Endothelial cell of umbilical vein (primary cell): Measurements from ENCODE around the gene MALRD1. TPM values are rescaled to one million over a fixed set of nuclear protein-coding genes. Genes with fewer than 3 reads are reported as not detected.

Source experiments
- BruUV-seq: library from RNA; stranded (reverse); fragments of 400-500 nt; replicated peaks from 2 replicates; lab custom pipeline; 2021; lab: Mats Ljungman, UMichigan
- CTCF ChIA-PET: fragments of 300-600, 350-600 bp; sonication (Branson Sonifier 250); formaldehyde crosslinking; loops from one replicate; lab custom pipeline; 2021; ENCODE audit warnings: antibody characterized with exemption, inconsistent platforms; lab: Charles Lee
- POLR2A ChIA-PET: fragments of 300-600, 350-600 bp; sonication (Branson Sonifier 250); formaldehyde crosslinking; loops from one replicate; lab custom pipeline; 2021; ENCODE audit warnings: antibody characterized with exemption, inconsistent platforms; lab: Charles Lee
- DNase-seq: peaks from one replicate; pipeline ENCODE4 v3.0.0-alpha.2; 2011; ENCODE audit warnings: low read depth, low spot score
- FAIRE-seq: peaks from 2 replicates; lab custom pipeline; 2011; peaks lifted over from hg19 to GRCh38; lab: Jason Lieb, UNC
- H2AFZ ChIP-seq: 2 replicates; pipeline ENCODE4 v1.6.0; 2012; ENCODE audit warnings: low read depth, low read length, control low read depth, inconsistent platforms
- H3K27ac ChIP-seq: 2 replicates; pipeline ENCODE4 v1.5.1; 2011; ENCODE audit warnings: low read depth, mild to moderate bottlenecking, control low read depth, low read length, moderate library complexity; ENCODE audit not compliant: insufficient read depth
- H3K27me3 ChIP-seq, 2 experiments: 2 replicates each; pipeline versions ENCODE4 v1.6.0 to v1.6.1; 2011; ENCODE audit warnings: low read length in 2 of 2, mixed read lengths in 1 of 2; ENCODE audit not compliant: control insufficient read depth in 2 of 2, insufficient read depth in 2 of 2
- H3K36me3 ChIP-seq, 2 experiments: 2 replicates in 1 of 2; 3 replicates in 1 of 2; pipeline ENCODE4 v1.5.1; 2011; ENCODE audit warnings: low read length in 2 of 2, mild to moderate bottlenecking in 1 of 2, moderate library complexity in 1 of 2; ENCODE audit not compliant: control insufficient read depth in 2 of 2, insufficient read depth in 2 of 2; ENCODE audit errors: extremely low read depth in 1 of 2
- H3K4me1 ChIP-seq: 3 replicates; pipeline ENCODE4 v1.5.1; 2011; ENCODE audit warnings: mild to moderate bottlenecking, low read length; ENCODE audit not compliant: control insufficient read depth, insufficient read depth; ENCODE audit errors: extremely low read depth
- H3K4me2 ChIP-seq: 2 replicates; pipeline ENCODE4 v1.6.1; 2011; ENCODE audit warnings: low read length, control low read depth, mixed read lengths; ENCODE audit not compliant: insufficient read depth
- H3K4me3 ChIP-seq, 3 experiments: fragments of 200-600 bp in 1 of 3; sonication (generic), shearing (Covaris generic) in 1 of 3; replicated peaks in 1 of 3; 2 replicates each; pipeline ENCODE4 v1.5.1; 2011 to 2016; ENCODE audit warnings: control low read depth in 3 of 3, low read length in 3 of 3, mild to moderate bottlenecking in 2 of 3, inconsistent platforms in 1 of 3, low read depth in 1 of 3, moderate library complexity in 1 of 3; ENCODE audit not compliant: insufficient read depth in 1 of 3
- H3K79me2 ChIP-seq: 2 replicates; pipeline ENCODE4 v1.6.0; 2012; ENCODE audit warnings: low read length, inconsistent platforms; ENCODE audit not compliant: control insufficient read depth, insufficient read depth
- H3K9ac ChIP-seq: replicated peaks from 2 replicates; pipeline ENCODE3; 2011; ENCODE audit warnings: low read length, control low read depth; ENCODE audit not compliant: insufficient read depth; ENCODE audit errors: extremely low read depth
- H3K9me1 ChIP-seq: replicated peaks from 3 replicates; pipeline ENCODE4 v1.6.0; 2011; ENCODE audit warnings: mild to moderate bottlenecking, low read length; ENCODE audit not compliant: control insufficient read depth, insufficient read depth; ENCODE audit errors: extremely low read depth
- H3K9me3 ChIP-seq: replicated peaks from 2 replicates; pipeline ENCODE4 v1.5.1; 2012; ENCODE audit warnings: low read length, inconsistent platforms; ENCODE audit not compliant: control insufficient read depth, insufficient read depth
- H4K20me1 ChIP-seq: replicated peaks from 2 replicates; pipeline ENCODE3; 2011; ENCODE audit warnings: mild to moderate bottlenecking, low read length; ENCODE audit not compliant: control insufficient read depth, insufficient read depth; ENCODE audit errors: extremely low read depth
- CTCF ChIP-seq, 2 donors: IDR thresholded peaks; 1 replicate in 1 of 2; 2 replicates in 1 of 2; pipeline ENCODE4 v1.5.1; 2011; ENCODE audit warnings: low read length in 2 of 2, mild to moderate bottlenecking in 2 of 2, moderate library complexity in 2 of 2, control low read depth in 1 of 2, inconsistent platforms in 1 of 2, low read depth in 1 of 2; ENCODE audit not compliant: insufficient read depth in 1 of 2; ENCODE audit errors: extremely low read depth in 1 of 2
- EZH2 ChIP-seq: IDR thresholded peaks from 2 replicates; pipeline ENCODE4 v1.6.1; 2012; ENCODE audit warnings: borderline replicate concordance, low read depth, mild to moderate bottlenecking, moderate library complexity, low read length, inconsistent platforms; ENCODE audit not compliant: severe bottlenecking
- FOS ChIP-seq: IDR thresholded peaks from 2 replicates; pipeline ENCODE4 v1.6.1; 2011; ENCODE audit warnings: mild to moderate bottlenecking, low read length, moderate library complexity, borderline replicate concordance; ENCODE audit not compliant: insufficient read depth
- GATA2 ChIP-seq: IDR thresholded peaks from 2 replicates; pipeline ENCODE4 v1.7.0; 2011; ENCODE audit warnings: low read depth, mild to moderate bottlenecking, moderate library complexity, mixed read lengths, low read length; ENCODE audit not compliant: insufficient read length, insufficient read depth
- JUN ChIP-seq: IDR thresholded peaks from 2 replicates; pipeline ENCODE4 v1.6.1; 2011; ENCODE audit warnings: borderline replicate concordance, low read depth; ENCODE audit not compliant: insufficient read length, insufficient read depth
- MAX ChIP-seq: IDR thresholded peaks from 2 replicates; pipeline ENCODE4 v1.6.1; 2011; ENCODE audit not compliant: insufficient read depth, insufficient read length
- MYC ChIP-seq: IDR thresholded peaks from one replicate; pipeline ENCODE4 v1.6.1; 2011; ENCODE audit warnings: mild to moderate bottlenecking, low read depth, low read length
- POLR2A ChIP-seq: IDR thresholded peaks from 2 replicates; pipeline ENCODE4 v1.6.1; 2012; ENCODE audit warnings: low read depth, mild to moderate bottlenecking, control low read depth, low read length
- POLR2AphosphoS5 ChIP-seq: IDR thresholded peaks from 2 replicates; pipeline ENCODE4 v1.6.1; 2012; ENCODE audit warnings: low read depth, mild to moderate bottlenecking, control low read depth, low read length, moderate library complexity; ENCODE audit not compliant: insufficient read depth
- dilution Hi-C: fragments of 300-500 bp; cut with MboI; formaldehyde crosslinking; loops from one replicate; pipeline ENCODE4 v1.15.0; 2019; ENCODE audit warnings: low sequenced_read_pairs; ENCODE audit not compliant: extremely low pct_ligation_motif_present
- intact Hi-C: fragments of 100-400 bp; cut with micrococcal nuclease; formaldehyde crosslinking; loops from one replicate; pipeline ENCODE4 v1.10.0; 2022
- polyA plus RNA-seq, 4 experiments: library from polyadenylated mRNA; depleted of rRNA in 3 of 4; stranded (reverse) in 3 of 4; unstranded in 1 of 4; fragments of >200 nt; gene quantifications; 2 replicates each; pipeline versions ENCODE4 v1.2.1 to v1.2.3, GENCODE V29; 2011 to 2012; ENCODE audit warnings: missing spikeins in 1 of 4
- total RNA-seq: library from RNA; stranded (reverse); gene quantifications from 2 replicates; pipeline ENCODE4 v1.2.3, GENCODE V29; 2021

The MALRD1 gene
- total and polyA plus RNA-seq, 2 donors (not counting 3 experiments of a cell fraction or from before 2014, with no cell fraction given): not detected

GRCh38 chr10:19762026-19762425 is 713.4 kb downstream of the MALRD1 start:
- Histone ChIP-seq H3K9ac (no peak overlapping the region), H2AFZ (no peak overlapping the region), H4K20me1 (no peaks in the 10 kb centered on the region), H3K4me3 (no peak overlapping the region), H3K4me2 (no peak overlapping the region), H3K79me2 (no peaks in the 10 kb centered on the region), H3K36me3 (no peaks in the 10 kb centered on the region), H3K9me3 (no peaks in the 10 kb centered on the region), H3K27ac (no peak overlapping the region), H3K27me3 (no peaks in the 10 kb centered on the region), H3K4me1 (no peaks in the 10 kb centered on the region), H3K9me1 (no peaks in the 10 kb centered on the region)
- no TSS peak for BruUV-seq
- intact Hi-C loops (no loop called here), dilution Hi-C loops (no loop called here)
- DNase-seq (no peak), FAIRE-seq (no peak)
- ChIA-PET POLR2A (no interaction called here), CTCF (no interaction called here)
- TF ChIP-seq MYC (no peak), MAX (no peak), POLR2A (no peak), GATA2 (no peak), CTCF (IDR thresholded peaks at IDR 0.05; ENCODE audit: extremely low read depth in 1 of 2, insufficient read depth in 1 of 2, low read depth in 1 of 2, low read length in 2 of 2) (no peak), FOS (no peak), JUN (no peak), POLR2AphosphoS5 (no peak), EZH2 (no peak)
